DLD1 (cell line): ENCODE results near the gene GPC5.

Experiments
- in situ Hi-C: cut with HindIII; loops from 2 replicates; pipeline ENCODE4 v1.10.0; 2017; ENCODE audit warnings: low sequenced_read_pairs

GPC5 gene

GRCh38 chr13:91450913-91451312 lies 52.5 kb downstream of the GPC5 start:
- in situ Hi-C loops = no loop called here

GRCh38 chr13:91454666-91455065 lies 56.2 kb downstream of the GPC5 start:
- in situ Hi-C loops = no loop called here

GRCh38 chr13:91456837-91457236 lies 58.4 kb downstream of the GPC5 start:
- in situ Hi-C loops = no loop called here

GRCh38 chr13:91459485-91459884 lies 61.1 kb downstream of the GPC5 start:
- in situ Hi-C loops = no loop called here

GRCh38 chr13:91464336-91464735 lies 65.9 kb downstream of the GPC5 start:
- in situ Hi-C loops = no loop called here

- in situ Hi-C loops = no loop called here
Observed at GRCh38 chr13:91467236-91467635, 68.8 kb downstream of the GPC5 start.

GRCh38 chr13:91468301-91468700 lies 69.9 kb downstream of the GPC5 start:
- in situ Hi-C loops = no loop called here

- in situ Hi-C loops = no loop called here
Observed at GRCh38 chr13:91470084-91470621, 71.7 kb downstream of the GPC5 start.

- in situ Hi-C loops = no loop called here
Observed at GRCh38 chr13:91470681-91471080, 72.3 kb downstream of the GPC5 start.

- in situ Hi-C loops = no loop called here
Observed at GRCh38 chr13:91482427-91482826, 84.0 kb downstream of the GPC5 start.

GRCh38 chr13:91491980-91492379 lies 93.6 kb downstream of the GPC5 start:
- in situ Hi-C loops = no loop called here

GRCh38 chr13:91493442-91493841 lies 95.0 kb downstream of the GPC5 start:
- in situ Hi-C loops = no loop called here

GRCh38 chr13:91498298-91498697 lies 99.9 kb downstream of the GPC5 start:
- in situ Hi-C loops = no loop called here

GRCh38 chr13:91504216-91504615 lies 105.8 kb downstream of the GPC5 start:
- in situ Hi-C loops = no loop called here

GRCh38 chr13:91506759-91507158 lies 108.3 kb downstream of the GPC5 start:
- in situ Hi-C loops = no loop called here

- in situ Hi-C loops = no loop called here
Observed at GRCh38 chr13:91510058-91510457, 111.6 kb downstream of the GPC5 start.

- in situ Hi-C loops = no loop called here
Observed at GRCh38 chr13:91513790-91514189, 115.4 kb downstream of the GPC5 start.

- in situ Hi-C loops = no loop called here
Observed at GRCh38 chr13:91516799-91517198, 118.4 kb downstream of the GPC5 start.

GRCh38 chr13:91520952-91521351 lies 122.5 kb downstream of the GPC5 start:
- in situ Hi-C loops = no loop called here

GRCh38 chr13:91523116-91523515 lies 124.7 kb downstream of the GPC5 start:
- in situ Hi-C loops = no loop called here

GRCh38 chr13:91526543-91527033 lies 128.2 kb downstream of the GPC5 start:
- in situ Hi-C loops = no loop called here

GRCh38 chr13:91529739-91530482 lies 131.5 kb downstream of the GPC5 start:
- in situ Hi-C loops = no loop called here

GRCh38 chr13:91531646-91532045 lies 133.2 kb downstream of the GPC5 start:
- in situ Hi-C loops = no loop called here
